ENCODE results near the gene AKT2. TPM values are rescaled to one million over a fixed set of nuclear protein-coding genes. Genes with fewer than 3 reads are reported as not detected.

AKT2 gene
- total and polyA plus RNA-seq, 2 of the 8 experiments (the other 6 are each of a cell fraction or from before 2014, with no cell fraction given) = 151 to 183 TPM

GRCh38 chr19:40280608-40281221, 4.4 kb downstream of the AKT2 start:
- Histone ChIP-seq H3K18ac (ENCODE audit: extremely low read depth, low read length) (peak overlapping the region; percentile 83; the same call in 1 of the 2 replicates), H3K36me3 (ENCODE audit: control insufficient read depth in 2 of 4, insufficient read depth in 4 of 4, low read length in 3 of 4) (peaks cover 0 to 3% (median 0%) of the 10 kb centered on the region in 4 experiments; a peak in 1 of 8 replicates), H2BK5ac (ENCODE audit: low read depth, low read length) (peak overlapping the region; percentile 71; the same call in 1 of the 2 replicates), H3K27me3 (replicated peaks in 1 of 4; ENCODE audit: control insufficient read depth in 3 of 4, extremely low read depth in 1 of 4, insufficient read depth in 3 of 4, low read length in 3 of 4) (no peaks in the 10 kb centered on the region), H3K79me2 (ENCODE audit: control insufficient read depth in 1 of 2, insufficient read depth in 2 of 2, low read length in 2 of 2) (peaks cover 9 to 83% of the 10 kb centered on the region in 2 experiments; a peak in 3 of 4 replicates), H3K79me1 (ENCODE audit: low read depth, low read length) (peaks cover 25% of the 10 kb centered on the region), H4K8ac (ENCODE audit: extremely low read depth, insufficient read depth, low read length) (no peak overlapping the region), H3K9me3 (ENCODE audit: insufficient read depth in 2 of 2, low read depth in 1 of 2, low read length in 1 of 2) (no peaks in the 10 kb centered on the region), H3K4me1 (replicated peaks in 1 of 4; ENCODE audit: control insufficient read depth in 3 of 4, insufficient read depth in 4 of 4, low read length in 3 of 4) (peaks cover 0 to 20% (median 12%) of the 10 kb centered on the region in 4 experiments; a peak in 6 of 7 replicates), H2BK20ac (ENCODE audit: low read length) (0 out of 2 replicates have a peak overlapping the region, but pooled peaks have one; percentile 32), H3K23ac (ENCODE audit: insufficient read length) (no peak overlapping the region), H3K14ac (ENCODE audit: insufficient read length) (no peak overlapping the region), H4K91ac (replicated peaks; ENCODE audit: insufficient read length, low read length) (peak overlapping the region; percentile 66), H2AK5ac (ENCODE audit: low read depth, low read length) (peak overlapping the region; percentile 75; the same call in 1 of the 2 replicates), H3K27ac (ENCODE audit: low read depth, low read length) (peak overlapping the region; percentile 31; the same call in 1 of the 2 replicates), H3K23me2 (ENCODE audit: low read depth, low read length) (peaks cover 8% of the 10 kb centered on the region), H3K4me3 (ENCODE audit: extremely low read depth in 1 of 4, insufficient read depth in 2 of 4, low read depth in 3 of 4, low read length in 4 of 4) (no peak overlapping the region), H4K5ac (ENCODE audit: insufficient read length, low read depth, low read length) (no peak overlapping the region), H2BK120ac (replicated peaks; ENCODE audit: low read depth, low read length) (no peak overlapping the region), H4K20me1 (replicated peaks in 1 of 2; ENCODE audit: control insufficient read depth in 1 of 2, insufficient read depth in 2 of 2, low read length in 2 of 2) (peaks cover 7 to 9% of the 10 kb centered on the region in 2 experiments), H2BK12ac (ENCODE audit: low read depth, low read length) (0 out of 2 replicates have a peak overlapping the region, but pooled peaks have one; percentile 60), H2AFZ (ENCODE audit: low read length) (no peak overlapping the region), H3K9ac (replicated peaks in 1 of 4; ENCODE audit: extremely low read depth in 1 of 4, low read depth in 3 of 4, low read length in 3 of 4) (no peak overlapping the region), H3K4ac (replicated peaks; ENCODE audit: insufficient read length, low read depth, low read length) (no peak overlapping the region), H3K56ac (replicated peaks; ENCODE audit: insufficient read length, low read depth, low read length) (no peak overlapping the region), H3K4me2 (ENCODE audit: insufficient read depth in 1 of 2, low read depth in 2 of 2, low read length in 2 of 2) (peak overlapping the region; percentile 9 to 32; a peak in 2 of 4 replicates), H2BK15ac (ENCODE audit: low read length) (peak overlapping the region; percentile 46; the same call in 1 of the 2 replicates)
- FAIRE-seq (no peak), DNase-seq (ENCODE audit: low read depth in 1 of 2, low spot score in 2 of 2) (no peak)
- WGBS, 2 experiments (ENCODE audit: extremely low coverage in 1 of 2, insufficient coverage in 1 of 2, insufficient read length in 1 of 2, insufficient replicate concordance in 2 of 2, low coverage in 1 of 2, low lambda C conversion rate in 2 of 2, missing lambda C conversion rate in 1 of 2) = 82% methylated on average over 10 of the region's 10 CpGs; no CpG with 5 or more reads in 1 of the 2 experiments
- ChIA-PET POLR2A (ENCODE audit: partially characterized antibody) (interaction anchor here (0.6 to 2.5 kb wide), 4 partner anchors 10 to 160 kb away, joined by 3 to 17 read pairs (median 6); no protein-coding TSS in a partner anchor), CTCF (ENCODE audit: partially characterized antibody) (interaction anchor here (0.9 to 2.2 kb wide), 4 partner anchors 10 to 84 kb away, joined by 3 to 10 read pairs (median 8); no protein-coding TSS in a partner anchor)
- TF ChIP-seq ATF2 (IDR thresholded peaks at IDR 0.05; ENCODE audit: low read length) = no peak
- TF ChIP-seq PHF8 (conservative IDR thresholded peaks at IDR 0.05; ENCODE audit: low read depth, low read length) = no peak

Measured in H1 (cell line).